ENCODE results near the gene KIAA1217.
"Not testable (repeated sequence)": the region's sequence is repeated elsewhere in the genome, so short reads cannot be mapped to it uniquely, and the experiment has no call there.

The KIAA1217 gene

DNA sequence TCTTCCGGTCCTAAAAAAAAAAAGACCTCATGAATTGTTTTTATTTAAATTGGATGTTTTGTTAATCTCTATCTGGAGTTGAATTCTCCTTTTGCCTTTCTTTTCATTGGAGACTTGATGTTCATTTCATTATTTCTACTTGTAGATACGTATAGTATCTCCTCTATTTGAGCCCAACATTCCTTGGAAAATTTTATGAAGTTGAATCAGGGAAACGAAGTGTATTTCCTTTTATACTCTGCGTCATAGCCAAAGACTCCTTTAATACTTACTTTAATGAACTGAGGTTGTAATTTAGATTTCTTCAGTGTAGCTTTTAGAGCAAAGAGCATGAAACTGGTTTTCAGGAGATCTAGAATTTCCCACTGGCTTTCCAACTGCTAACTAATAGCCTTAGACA is 132.4 kb downstream of the KIAA1217 start:
- no peak for DNase-seq

DNA sequence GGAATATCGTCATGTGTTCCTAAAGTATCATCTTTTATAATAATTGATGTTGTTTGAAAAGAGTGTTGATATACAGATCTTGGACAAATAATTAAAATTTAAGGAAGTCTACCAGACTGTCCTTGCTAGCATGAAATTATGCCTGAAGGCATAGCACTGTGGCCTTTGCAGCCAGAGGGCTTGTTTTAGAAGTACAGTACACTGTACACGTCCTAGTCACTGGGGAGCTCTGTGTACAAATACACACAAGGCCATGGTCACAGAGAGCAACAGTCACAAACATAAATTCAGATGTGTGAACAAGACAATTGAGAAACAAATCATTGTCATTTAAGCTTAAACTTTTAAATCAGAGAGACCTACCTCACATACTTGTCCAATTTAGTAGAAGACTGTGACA is 133.0 kb downstream of the KIAA1217 start:
- DNase-seq, result no peak

GRCh38 chr10:24343686-24344085 is 134.7 kb downstream of the KIAA1217 start:
- no peak for DNase-seq

DNA sequence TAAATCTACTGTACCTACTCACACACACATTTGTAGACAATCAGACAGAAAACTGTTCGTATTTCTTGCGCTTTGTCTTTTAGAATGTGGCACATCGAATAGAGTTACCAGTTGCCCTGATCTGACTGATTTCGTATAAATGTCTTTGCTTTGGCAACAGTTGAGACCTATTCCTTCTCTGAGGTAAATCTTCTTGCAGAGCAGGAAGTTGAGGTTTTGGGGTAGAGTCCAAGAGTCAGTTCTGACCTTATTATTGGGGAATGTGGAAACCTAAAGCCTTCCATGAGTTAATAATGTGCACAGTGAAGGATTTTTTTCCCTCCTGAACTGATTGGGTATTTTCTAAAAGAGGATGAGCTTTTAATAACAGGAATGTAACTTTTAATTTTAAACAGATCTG is 135.3 kb downstream of the KIAA1217 start:
- DNase-seq, result peak; percentile 61

DNA sequence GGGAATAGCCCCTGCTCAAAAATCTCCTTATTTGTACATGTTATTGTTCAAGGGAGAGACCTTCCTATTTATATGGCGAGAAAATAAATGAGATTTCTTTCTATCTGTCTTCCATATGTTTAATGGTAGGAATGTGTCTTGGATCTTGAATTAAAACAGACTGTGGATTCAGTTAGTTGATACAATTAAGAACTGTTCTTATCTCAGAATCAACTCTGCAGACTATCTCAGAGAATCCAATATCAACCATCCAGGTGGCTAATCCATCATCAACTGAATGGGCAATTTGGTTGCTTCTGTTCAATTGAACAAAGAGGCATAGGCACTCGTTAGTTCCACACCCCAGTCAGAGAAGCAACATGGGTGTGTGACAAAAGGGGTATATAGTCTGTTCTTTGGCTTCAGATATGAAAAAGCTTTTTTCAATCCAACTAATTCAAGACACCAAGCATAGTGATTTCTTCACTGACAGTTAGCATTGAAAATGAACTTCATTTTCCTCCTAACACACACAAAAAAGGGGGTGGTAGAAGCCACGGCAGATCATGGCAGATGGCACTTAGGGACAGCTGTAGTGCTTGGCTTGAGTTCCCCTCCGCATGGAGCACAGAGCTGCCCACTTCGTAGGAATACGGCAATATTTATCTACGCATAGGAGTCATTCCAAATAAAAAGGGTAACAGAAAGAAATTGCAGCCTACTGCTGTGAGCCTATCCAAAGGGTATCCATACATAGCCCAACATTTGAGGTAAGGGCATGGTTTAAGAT is 135.9 kb downstream of the KIAA1217 start:
- DNase-seq, result no peak

- no peak for DNase-seq
These were observed 138.1 kb downstream of the KIAA1217 start for GRCh38 chr10:24346877-24347519.

- DNase-seq, result no peak
These were observed 140.6 kb downstream of the KIAA1217 start for GRCh38 chr10:24349379-24350001.

GRCh38 chr10:24350070-24350921 is 141.4 kb downstream of the KIAA1217 start:
- no peak for DNase-seq

GRCh38 chr10:24350922-24351225 is 141.9 kb downstream of the KIAA1217 start:
- DNase-seq, result not testable (repeated sequence)

DNA sequence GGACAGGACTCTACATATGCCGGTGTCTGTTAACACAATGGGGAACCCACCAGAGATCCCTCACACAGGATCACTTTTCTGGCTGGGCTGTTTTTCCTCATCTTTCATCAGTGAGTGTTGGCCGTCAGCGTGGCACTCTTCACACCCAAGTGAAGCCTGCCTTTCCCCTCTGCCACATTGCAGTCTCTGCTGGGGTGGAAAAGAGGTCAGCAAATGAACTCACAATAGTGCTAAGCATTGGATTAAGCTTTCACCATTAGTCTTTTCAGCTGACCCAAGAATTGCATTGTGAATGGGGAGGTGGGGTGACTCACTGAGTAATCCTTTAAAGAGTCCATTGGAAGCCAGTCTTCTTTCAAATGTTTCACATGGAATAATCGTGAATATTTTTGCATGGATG is 143.0 kb downstream of the KIAA1217 start:
- no peak for DNase-seq

- no peak for DNase-seq
These were observed 143.5 kb downstream of the KIAA1217 start for GRCh38 chr10:24352399-24352798.

DNA sequence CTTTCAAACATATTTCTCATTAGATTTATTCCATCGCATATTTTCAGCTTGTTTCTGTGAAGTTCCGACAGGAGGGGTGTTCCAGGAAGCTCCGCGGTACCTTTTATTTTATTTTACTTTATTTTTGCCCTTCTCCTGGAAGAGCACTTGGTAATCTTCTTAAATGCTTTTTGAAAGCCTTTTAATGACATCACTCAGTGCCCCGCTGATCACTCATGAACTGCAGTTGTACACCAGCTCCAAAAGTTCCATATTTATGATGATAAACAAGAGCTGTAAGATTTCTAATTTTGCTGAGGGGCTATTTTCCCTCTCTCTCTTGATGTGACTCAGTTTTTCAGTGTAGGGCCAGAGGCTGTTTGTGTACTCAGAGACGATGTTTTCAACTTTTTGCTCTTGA is 144.4 kb downstream of the KIAA1217 start:
- DNase-seq, result no peak

- DNase-seq, result no peak
These were observed 146.2 kb downstream of the KIAA1217 start for GRCh38 chr10:24355056-24355688.

- no peak for DNase-seq
These were observed 148.5 kb downstream of the KIAA1217 start for GRCh38 chr10:24357344-24358004.

GRCh38 chr10:24358022-24358421 is 149.1 kb downstream of the KIAA1217 start:
- no peak for DNase-seq

GRCh38 chr10:24360282-24361127 is 151.6 kb downstream of the KIAA1217 start:
- peak; percentile 37 for DNase-seq

DNA sequence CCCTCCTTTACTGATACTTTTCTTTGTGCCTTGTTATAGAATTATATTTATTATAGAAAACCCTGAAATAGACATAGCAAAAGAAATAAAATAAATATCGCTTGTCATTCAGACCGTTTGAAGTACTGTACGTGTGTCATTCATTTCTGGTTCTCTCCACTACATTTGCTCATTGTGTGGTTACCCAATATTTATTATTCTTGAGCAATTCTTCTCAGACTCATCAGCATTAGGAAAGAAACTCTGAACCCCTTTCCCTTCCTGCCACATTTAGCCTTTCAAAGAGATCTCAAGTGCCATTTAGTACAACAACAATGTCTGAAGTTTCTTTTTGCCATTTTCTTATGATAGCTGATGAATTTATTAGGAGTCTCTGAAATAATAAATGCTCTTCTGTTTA is 154.1 kb downstream of the KIAA1217 start:
- DNase-seq, result no peak

DNA sequence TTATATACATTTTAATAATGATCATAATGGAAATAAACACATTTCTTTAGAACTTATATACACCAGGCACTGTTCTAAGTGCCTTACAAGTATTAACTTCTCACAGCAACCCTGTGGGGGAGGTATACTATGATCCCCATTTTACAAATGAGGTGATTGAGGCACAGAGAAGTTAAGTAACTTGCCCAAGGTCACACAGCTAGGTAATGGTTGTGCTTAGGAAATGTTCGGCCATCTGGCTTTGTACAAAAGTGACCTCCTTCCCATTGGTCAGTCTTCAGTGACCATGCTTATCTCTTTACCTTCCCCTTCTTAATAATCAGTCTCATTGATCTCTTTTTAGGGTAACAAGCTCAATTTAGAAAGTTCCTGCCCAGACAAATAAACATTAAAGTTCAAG is 158.8 kb downstream of the KIAA1217 start:
- no peak for DNase-seq

GRCh38 chr10:24370877-24371276 is 161.9 kb downstream of the KIAA1217 start:
- no peak for DNase-seq

DNA sequence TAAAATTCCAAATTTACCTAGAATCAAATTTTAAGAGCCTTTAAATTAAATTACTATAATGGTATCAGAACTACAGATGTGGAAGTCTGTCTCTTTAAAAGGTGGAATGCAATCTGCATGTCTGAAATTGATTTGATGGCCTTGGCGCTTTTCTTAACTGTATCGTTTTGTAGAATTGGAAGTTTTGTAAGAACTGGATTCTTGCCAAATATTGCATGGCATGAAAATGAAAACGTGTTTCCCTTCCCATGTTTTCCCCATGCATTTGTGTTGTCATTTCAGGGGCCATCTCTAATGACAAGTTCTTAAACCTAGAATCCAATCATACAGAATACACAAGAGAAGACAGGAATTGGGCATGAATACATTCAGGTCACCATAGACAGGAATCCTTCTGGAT is 162.5 kb downstream of the KIAA1217 start:
- DNase-seq, result no peak
